ENCODE results near the gene NBL1. TPM values are rescaled to one million over a fixed set of nuclear protein-coding genes. Genes with fewer than 3 reads are reported as not detected.
"Not testable (repeated sequence)": the region's sequence is repeated elsewhere in the genome, so short reads cannot be mapped to it uniquely, and the experiment has no call there.

Gene NBL1
- total RNA-seq, 1 donor from 2014 or later: 10.5 TPM

DNA sequence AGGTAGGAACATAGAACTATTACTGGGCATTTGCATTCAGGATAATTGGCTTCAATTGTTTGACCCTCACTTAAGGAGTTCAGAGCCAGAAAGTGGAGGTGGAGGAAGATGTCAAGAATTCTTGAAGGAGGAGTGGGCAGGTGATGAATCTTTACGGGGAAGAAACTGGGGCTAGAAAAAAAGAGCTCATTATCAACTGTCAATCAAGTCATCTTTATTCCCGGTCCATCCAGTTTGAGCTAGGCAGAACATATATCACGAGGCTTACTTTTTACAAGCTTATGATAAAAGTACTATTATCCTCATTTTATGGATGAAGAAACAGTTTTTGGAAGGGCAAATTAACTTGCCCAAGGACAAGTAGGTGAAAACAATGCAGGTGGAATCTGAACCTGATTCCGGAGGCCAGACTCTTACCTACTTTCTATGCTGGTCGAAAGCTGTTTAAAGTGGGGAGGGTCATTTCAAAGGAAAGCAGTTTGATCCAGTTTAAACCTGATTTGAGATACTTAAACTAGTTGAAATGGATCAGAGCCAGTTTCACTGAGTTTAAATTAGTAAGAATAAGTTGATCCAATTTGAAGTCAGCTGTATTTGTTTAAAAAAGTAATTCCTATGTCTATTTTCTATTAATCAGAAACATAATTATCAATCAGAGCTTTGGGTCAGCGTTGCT, 13.3 kb upstream of the NBL1 start:
- Mint-ChIP-seq H3K27me3 (no peaks in the 10 kb centered on the region), H3K4me1 (ENCODE audit: low read depth) (peaks cover 1% of the 10 kb centered on the region), H3K27ac (no peak overlapping the region), H3K9me3 (ENCODE audit: low read depth) (no peaks in the 10 kb centered on the region), H3K4me3 (ENCODE audit: low read depth) (no peak overlapping the region), H3K36me3 (ENCODE audit: insufficient read depth) (peaks cover 12% of the 10 kb centered on the region)
- DNase-seq (ENCODE audit: low spot score, unreplicated experiment): no peak
- TF ChIP-seq, protein P1, sequence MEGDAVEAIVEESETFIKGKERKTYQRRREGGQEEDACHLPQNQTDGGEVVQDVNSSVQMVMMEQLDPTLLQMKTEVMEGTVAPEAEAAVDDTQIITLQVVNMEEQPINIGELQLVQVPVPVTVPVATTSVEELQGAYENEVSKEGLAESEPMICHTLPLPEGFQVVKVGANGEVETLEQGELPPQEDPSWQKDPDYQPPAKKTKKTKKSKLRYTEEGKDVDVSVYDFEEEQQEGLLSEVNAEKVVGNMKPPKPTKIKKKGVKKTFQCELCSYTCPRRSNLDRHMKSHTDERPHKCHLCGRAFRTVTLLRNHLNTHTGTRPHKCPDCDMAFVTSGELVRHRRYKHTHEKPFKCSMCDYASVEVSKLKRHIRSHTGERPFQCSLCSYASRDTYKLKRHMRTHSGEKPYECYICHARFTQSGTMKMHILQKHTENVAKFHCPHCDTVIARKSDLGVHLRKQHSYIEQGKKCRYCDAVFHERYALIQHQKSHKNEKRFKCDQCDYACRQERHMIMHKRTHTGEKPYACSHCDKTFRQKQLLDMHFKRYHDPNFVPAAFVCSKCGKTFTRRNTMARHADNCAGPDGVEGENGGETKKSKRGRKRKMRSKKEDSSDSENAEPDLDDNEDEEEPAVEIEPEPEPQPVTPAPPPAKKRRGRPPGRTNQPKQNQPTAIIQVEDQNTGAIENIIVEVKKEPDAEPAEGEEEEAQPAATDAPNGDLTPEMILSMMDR (IDR thresholded peaks at IDR 0.05; ENCODE audit: unreplicated experiment): no peak

- H3K27me3 Mint-ChIP-seq: no peaks in the 10 kb centered on the region
- TF ChIP-seq, protein P1 (IDR thresholded peaks at IDR 0.05; ENCODE audit: unreplicated experiment): no peak
- H3K4me3 Mint-ChIP-seq (ENCODE audit: low read depth): no peak overlapping the region
- DNase-seq (ENCODE audit: low spot score, unreplicated experiment): no peak
- H3K27ac Mint-ChIP-seq: no peak overlapping the region
- peaks cover 4% of the 10 kb centered on the region for H3K36me3 Mint-ChIP-seq (ENCODE audit: insufficient read depth)
- H3K9me3 Mint-ChIP-seq (ENCODE audit: low read depth): no peaks in the 10 kb centered on the region
- H3K4me1 Mint-ChIP-seq (ENCODE audit: low read depth): peaks cover 1% of the 10 kb centered on the region
These were observed 11.9 kb upstream of the NBL1 start for GRCh38 chr1:19632211-19632610.

GRCh38 chr1:19633106-19633505, 11.0 kb upstream of the NBL1 start:
- no peak overlapping the region for H3K27ac Mint-ChIP-seq
- no peaks in the 10 kb centered on the region for H3K9me3 Mint-ChIP-seq (ENCODE audit: low read depth)
- TF ChIP-seq, protein P1 (IDR thresholded peaks at IDR 0.05; ENCODE audit: unreplicated experiment): no peak
- H3K4me1 Mint-ChIP-seq (ENCODE audit: low read depth): peaks cover 1% of the 10 kb centered on the region
- peaks cover 1% of the 10 kb centered on the region for H3K36me3 Mint-ChIP-seq (ENCODE audit: insufficient read depth)
- no peaks in the 10 kb centered on the region for H3K27me3 Mint-ChIP-seq
- DNase-seq (ENCODE audit: low spot score, unreplicated experiment): no peak
- H3K4me3 Mint-ChIP-seq (ENCODE audit: low read depth): no peak overlapping the region

DNA sequence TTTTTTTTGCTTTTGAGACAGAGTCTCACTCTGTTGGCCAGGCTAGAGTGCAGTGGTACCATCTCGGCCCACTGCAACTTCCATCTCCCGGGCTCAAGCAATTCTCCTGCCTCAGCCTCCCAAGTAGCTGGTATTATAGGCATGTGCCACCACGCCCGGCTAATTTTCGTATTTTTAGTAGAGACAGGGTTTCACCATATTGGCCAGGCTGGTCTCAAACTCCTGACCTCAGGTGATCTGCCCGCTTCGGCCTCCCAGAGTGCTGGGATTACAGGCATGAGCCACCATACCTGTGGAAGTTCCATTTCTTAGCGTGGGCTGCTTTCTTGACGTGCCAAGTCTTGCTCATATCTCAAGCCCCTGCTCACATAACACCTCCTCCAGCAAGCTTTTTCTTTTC, 9.0 kb upstream of the NBL1 start:
- H3K27ac Mint-ChIP-seq; H3K9me3 Mint-ChIP-seq (ENCODE audit: low read depth); H3K36me3 Mint-ChIP-seq (ENCODE audit: insufficient read depth); DNase-seq (ENCODE audit: low spot score, unreplicated experiment); H3K4me3 Mint-ChIP-seq (ENCODE audit: low read depth); H3K4me1 Mint-ChIP-seq (ENCODE audit: low read depth); H3K27me3 Mint-ChIP-seq: not testable (repeated sequence)

GRCh38 chr1:19635646-19636045, 8.5 kb upstream of the NBL1 start:
- TF ChIP-seq, protein P1 (IDR thresholded peaks at IDR 0.05; ENCODE audit: unreplicated experiment): no peak
- Mint-ChIP-seq H3K27ac (no peak overlapping the region), H3K4me3 (ENCODE audit: low read depth) (no peak overlapping the region), H3K9me3 (ENCODE audit: low read depth) (no peaks in the 10 kb centered on the region), H3K36me3 (ENCODE audit: insufficient read depth) (no peaks in the 10 kb centered on the region), H3K4me1 (ENCODE audit: low read depth) (peaks cover under 1% of the 10 kb centered on the region), H3K27me3 (peaks cover 11% of the 10 kb centered on the region)
- DNase-seq (ENCODE audit: low spot score, unreplicated experiment): no peak

- H3K9me3 Mint-ChIP-seq (ENCODE audit: low read depth): no peaks in the 10 kb centered on the region
- H3K36me3 Mint-ChIP-seq (ENCODE audit: insufficient read depth): no peaks in the 10 kb centered on the region
- TF ChIP-seq, protein P1 (IDR thresholded peaks at IDR 0.05; ENCODE audit: unreplicated experiment): no peak
- no peak for DNase-seq (ENCODE audit: low spot score, unreplicated experiment)
- H3K4me3 Mint-ChIP-seq (ENCODE audit: low read depth): no peak overlapping the region
- H3K27me3 Mint-ChIP-seq: peaks cover 15% of the 10 kb centered on the region
- H3K4me1 Mint-ChIP-seq (ENCODE audit: low read depth): no peaks in the 10 kb centered on the region
- H3K27ac Mint-ChIP-seq: no peak overlapping the region
These were observed 8.0 kb upstream of the NBL1 start for GRCh38 chr1:19636065-19636464.

- not testable (repeated sequence) for H3K9me3 Mint-ChIP-seq (ENCODE audit: low read depth); H3K27ac Mint-ChIP-seq; H3K4me3 Mint-ChIP-seq (ENCODE audit: low read depth); H3K4me1 Mint-ChIP-seq (ENCODE audit: low read depth); DNase-seq (ENCODE audit: low spot score, unreplicated experiment); H3K36me3 Mint-ChIP-seq (ENCODE audit: insufficient read depth)
- H3K27me3 Mint-ChIP-seq: peaks cover 22% of the 10 kb centered on the region
These were observed 7.4 kb upstream of the NBL1 start for GRCh38 chr1:19636749-19637148.

Measured in progenitor cell of endocrine pancreas (in vitro differentiated cells).